Measurements from ENCODE around the gene MGAM2.
A peak's percentile ranks its signal among the peaks of the same experiment; 100 is the strongest.

MGAM2 gene

GRCh38 chr7:142180426-142180825, 68.9 kb downstream of the MGAM2 start:
- DNase-seq, result no peak

- DNase-seq, result no peak
Measured at GRCh38 chr7:142181211-142181610, 69.7 kb downstream of the MGAM2 start.

GRCh38 chr7:142181966-142182365, 70.4 kb downstream of the MGAM2 start:
- DNase-seq, result no peak

GRCh38 chr7:142185069-142185468, 73.6 kb downstream of the MGAM2 start:
- DNase-seq, result no peak

- no peak for DNase-seq
Measured at GRCh38 chr7:142185801-142186200, 74.3 kb downstream of the MGAM2 start.

- peak; percentile 16 for DNase-seq
Measured at GRCh38 chr7:142188154-142188553, 76.6 kb downstream of the MGAM2 start.

GRCh38 chr7:142188846-142189245, 77.3 kb downstream of the MGAM2 start:
- no peak for DNase-seq

- peak; percentile 41 for DNase-seq
Measured at GRCh38 chr7:142194201-142194600, 82.7 kb downstream of the MGAM2 start.

GRCh38 chr7:142196066-142196840, 84.7 kb downstream of the MGAM2 start:
- DNase-seq, result peak; percentile 49

- DNase-seq, result no peak
Measured at GRCh38 chr7:142200206-142200605, 88.7 kb downstream of the MGAM2 start.

GRCh38 chr7:142228537-142229104, 117.1 kb downstream of the MGAM2 start:
- DNase-seq, result no peak

GRCh38 chr7:142231716-142232115, 120.2 kb downstream of the MGAM2 start:
- DNase-seq, result no peak

GRCh38 chr7:142240546-142240945, 129.0 kb downstream of the MGAM2 start:
- DNase-seq, result no peak

- DNase-seq, result no peak
Measured at GRCh38 chr7:142243823-142244222, 132.3 kb downstream of the MGAM2 start.

- no peak for DNase-seq
Measured at GRCh38 chr7:142248166-142249160, 136.9 kb downstream of the MGAM2 start.

GRCh38 chr7:142249918-142250317, 138.4 kb downstream of the MGAM2 start:
- DNase-seq, result no peak

GRCh38 chr7:142250705-142251104, 139.2 kb downstream of the MGAM2 start:
- DNase-seq, result no peak

- no peak for DNase-seq
Measured at GRCh38 chr7:142257958-142258357, 146.4 kb downstream of the MGAM2 start, which contains the start of gene PRSS58. Gene PRSS58 (minus strand): TSS chr7:142258058. CDS start chr7:142257707, 351 bp downstream.

GRCh38 chr7:142263598-142264380, 152.3 kb downstream of the MGAM2 start:
- no peak for DNase-seq

Measured in NCI-H226 (cell line).